ENCODE data around the gene ZC3H7B. TPM values are rescaled to one million over a fixed set of nuclear protein-coding genes. Genes with fewer than 3 reads are reported as not detected.
A peak's percentile ranks its signal among the peaks of the same experiment; 100 is the strongest.

The ZC3H7B gene
- polyA plus RNA-seq, 1 donor (not counting 4 experiments of a cell fraction or from before 2014, with no cell fraction given): 24.2 TPM

DNA sequence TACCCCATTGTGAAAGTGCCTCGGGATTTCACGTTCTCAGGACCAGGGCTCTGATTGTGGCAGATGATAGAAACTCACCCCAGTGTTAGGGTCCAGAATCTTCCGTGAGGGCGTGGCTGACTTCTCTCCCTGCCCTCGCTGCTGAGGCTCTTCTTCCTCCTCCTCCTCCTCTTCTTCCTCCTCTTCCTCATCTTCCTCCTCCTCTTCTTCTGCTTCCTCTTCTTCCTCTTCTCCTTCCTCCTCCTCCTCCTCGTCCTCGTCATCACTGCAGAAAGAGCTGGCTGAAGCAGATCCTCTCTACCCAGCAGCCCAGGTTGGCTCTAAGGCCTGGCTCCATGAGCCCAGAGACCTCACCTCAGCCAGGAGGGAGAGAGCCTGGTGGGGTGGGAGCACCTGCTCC lies 47.1 kb upstream of the ZC3H7B start:
- FAIRE-seq: no peak
- H3K9me1 ChIP-seq (ENCODE audit: control insufficient read depth, extremely low read depth, insufficient read depth, low read length): no peaks in the 10 kb centered on the region

DNA sequence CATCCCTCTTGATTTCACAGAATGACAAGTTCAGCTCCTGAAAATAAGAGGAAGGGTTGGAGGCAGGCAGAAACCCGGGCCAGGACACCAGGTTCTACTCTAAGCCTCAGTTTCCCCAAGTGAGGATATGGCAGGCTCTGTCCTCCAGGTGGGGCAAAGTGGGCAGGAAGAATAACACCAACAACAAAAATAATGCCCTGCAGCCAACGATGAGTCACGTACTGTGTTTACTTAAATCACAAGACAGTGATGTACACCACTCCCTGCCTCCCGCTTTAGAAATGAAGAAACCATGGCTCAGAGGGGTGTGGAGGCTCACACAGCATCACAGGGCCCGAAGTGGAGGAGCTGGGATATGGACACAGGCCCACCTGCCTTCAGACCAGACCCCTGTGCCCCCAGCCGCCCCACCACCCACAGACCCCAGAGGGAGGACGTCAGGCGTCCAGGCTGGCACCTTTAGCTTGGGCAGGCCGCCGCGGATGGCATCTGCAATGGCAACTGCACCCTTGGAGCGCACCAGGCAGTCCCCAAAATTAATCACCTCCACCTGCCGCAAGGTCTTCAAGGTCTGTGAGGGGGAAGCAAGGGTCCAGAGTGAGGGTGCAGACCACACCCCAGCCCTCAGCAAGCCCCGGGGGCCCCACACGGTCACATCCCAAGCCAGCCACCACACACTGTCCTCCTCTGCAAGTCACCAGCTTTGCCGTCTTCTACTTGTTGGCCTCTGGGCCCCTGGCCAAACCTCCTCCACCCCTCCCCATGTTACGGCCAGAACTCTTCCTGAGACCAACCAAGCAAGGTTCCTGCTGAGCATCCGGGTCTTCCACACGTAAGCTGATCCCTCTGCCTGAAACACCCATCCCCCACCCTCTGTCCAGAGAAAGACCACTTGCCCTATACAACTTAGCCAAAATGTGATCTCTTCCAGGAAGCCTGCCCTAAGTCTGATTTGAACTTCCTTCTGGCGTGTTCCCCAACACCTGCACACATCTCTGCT lies 44.8 kb upstream of the ZC3H7B start:
- Histone ChIP-seq H3K27ac (ENCODE audit: control insufficient read depth, insufficient read depth, low read length) (peak overlapping the region; percentile 38), H3K79me2 (ENCODE audit: control insufficient read depth, insufficient read depth, low read length) (peaks cover 16% of the 10 kb centered on the region), H3K27me3 (ENCODE audit: control insufficient read depth, extremely low read depth, insufficient read depth, low read length) (no peaks in the 10 kb centered on the region), H3K4me2 (ENCODE audit: control insufficient read depth, extremely low read depth, insufficient read depth, low read depth, low read length) (no peak overlapping the region), H3K9me1 (ENCODE audit: control insufficient read depth, extremely low read depth, insufficient read depth, low read length) (no peaks in the 10 kb centered on the region), H3K9me3 (ENCODE audit: control insufficient read depth, low read depth, low read length) (no peaks in the 10 kb centered on the region), H3K36me3 (ENCODE audit: control insufficient read depth in 2 of 2, extremely low read depth in 1 of 2, insufficient read depth in 2 of 2, low read length in 2 of 2) (peaks cover 63 to 68% of the 10 kb centered on the region in 2 experiments), H3K4me3 (ENCODE audit: control insufficient read depth in 2 of 3, extremely low read depth in 1 of 3, insufficient read depth in 2 of 3, low read depth in 1 of 3, low read length in 3 of 3) (no peak overlapping the region), H4K20me1 (ENCODE audit: control insufficient read depth, extremely low read depth, insufficient read depth, low read length) (peaks cover 8% of the 10 kb centered on the region), H2AFZ (ENCODE audit: control insufficient read depth, low read length) (no peak overlapping the region), H3K9ac (ENCODE audit: control insufficient read depth, extremely low read depth, insufficient read depth, low read length) (peak overlapping the region; percentile 54), H3K4me1 (ENCODE audit: control insufficient read depth, extremely low read depth, insufficient read depth, low read length) (peaks cover 5% of the 10 kb centered on the region)
- dilution Hi-C loops (cut with MboI; ENCODE audit: extremely low pct_ligation_motif_present, low sequenced_read_pairs): no loop called here
- TF ChIP-seq, protein P1, sequence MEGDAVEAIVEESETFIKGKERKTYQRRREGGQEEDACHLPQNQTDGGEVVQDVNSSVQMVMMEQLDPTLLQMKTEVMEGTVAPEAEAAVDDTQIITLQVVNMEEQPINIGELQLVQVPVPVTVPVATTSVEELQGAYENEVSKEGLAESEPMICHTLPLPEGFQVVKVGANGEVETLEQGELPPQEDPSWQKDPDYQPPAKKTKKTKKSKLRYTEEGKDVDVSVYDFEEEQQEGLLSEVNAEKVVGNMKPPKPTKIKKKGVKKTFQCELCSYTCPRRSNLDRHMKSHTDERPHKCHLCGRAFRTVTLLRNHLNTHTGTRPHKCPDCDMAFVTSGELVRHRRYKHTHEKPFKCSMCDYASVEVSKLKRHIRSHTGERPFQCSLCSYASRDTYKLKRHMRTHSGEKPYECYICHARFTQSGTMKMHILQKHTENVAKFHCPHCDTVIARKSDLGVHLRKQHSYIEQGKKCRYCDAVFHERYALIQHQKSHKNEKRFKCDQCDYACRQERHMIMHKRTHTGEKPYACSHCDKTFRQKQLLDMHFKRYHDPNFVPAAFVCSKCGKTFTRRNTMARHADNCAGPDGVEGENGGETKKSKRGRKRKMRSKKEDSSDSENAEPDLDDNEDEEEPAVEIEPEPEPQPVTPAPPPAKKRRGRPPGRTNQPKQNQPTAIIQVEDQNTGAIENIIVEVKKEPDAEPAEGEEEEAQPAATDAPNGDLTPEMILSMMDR (optimal IDR thresholded peaks at IDR 0.05 in 1 of 3, IDR thresholded peaks at IDR 0.05 in 1 of 3, conservative IDR thresholded peaks at IDR 0.05 in 1 of 3; ENCODE audit: extremely low read depth in 1 of 3, insufficient read depth in 2 of 3, low read length in 3 of 3): peak; percentile 48 to 53 (median 52)
- TF ChIP-seq EZH2 (IDR thresholded peaks at IDR 0.05; ENCODE audit: low read length): no peak
- DNase-seq (ENCODE audit: low read depth, low spot score): no peak
- FAIRE-seq: peak; percentile 39

More for the DNA sequence above, 47.1 kb upstream of the ZC3H7B start:
- no peak overlapping the region for H3K4me2 ChIP-seq (ENCODE audit: control insufficient read depth, extremely low read depth, insufficient read depth, low read depth, low read length)
- no peaks in the 10 kb centered on the region for H3K27me3 ChIP-seq (ENCODE audit: control insufficient read depth, extremely low read depth, insufficient read depth, low read length)
- H3K36me3 ChIP-seq (ENCODE audit: control insufficient read depth in 2 of 2, extremely low read depth in 1 of 2, insufficient read depth in 2 of 2, low read length in 2 of 2): peaks cover 65 to 75% of the 10 kb centered on the region in 2 experiments
- no peak overlapping the region for H3K4me3 ChIP-seq (ENCODE audit: control insufficient read depth in 2 of 3, extremely low read depth in 1 of 3, insufficient read depth in 2 of 3, low read depth in 1 of 3, low read length in 3 of 3)
- H3K27ac ChIP-seq (ENCODE audit: control insufficient read depth, insufficient read depth, low read length): no peak overlapping the region
- dilution Hi-C loops (cut with MboI; ENCODE audit: extremely low pct_ligation_motif_present, low sequenced_read_pairs): no loop called here
- no peak for DNase-seq (ENCODE audit: low read depth, low spot score)
- peaks cover 17% of the 10 kb centered on the region for H3K79me2 ChIP-seq (ENCODE audit: control insufficient read depth, insufficient read depth, low read length)
- no peak overlapping the region for H3K9ac ChIP-seq (ENCODE audit: control insufficient read depth, extremely low read depth, insufficient read depth, low read length)
- TF ChIP-seq, protein P1 (optimal IDR thresholded peaks at IDR 0.05 in 1 of 3, IDR thresholded peaks at IDR 0.05 in 1 of 3, conservative IDR thresholded peaks at IDR 0.05 in 1 of 3; ENCODE audit: extremely low read depth in 1 of 3, insufficient read depth in 2 of 3, low read length in 3 of 3): no peak
- no peak for TF ChIP-seq EZH2 (IDR thresholded peaks at IDR 0.05; ENCODE audit: low read length)
- H2AFZ ChIP-seq (ENCODE audit: control insufficient read depth, low read length): no peak overlapping the region
- H3K9me3 ChIP-seq (ENCODE audit: control insufficient read depth, low read depth, low read length): no peaks in the 10 kb centered on the region
- H4K20me1 ChIP-seq (ENCODE audit: control insufficient read depth, extremely low read depth, insufficient read depth, low read length): peaks cover 8% of the 10 kb centered on the region
- peaks cover 5% of the 10 kb centered on the region for H3K4me1 ChIP-seq (ENCODE audit: control insufficient read depth, extremely low read depth, insufficient read depth, low read length)

All from keratinocyte (primary cell).